Effector CD8-positive, alpha-beta T cell (primary cell): ENCODE data around the gene CHN1.

Experiments
- DNase-seq: peaks from one replicate; lab custom pipeline; 2025; lab: John Stamatoyannopoulos, UW

CHN1 gene

DNA sequence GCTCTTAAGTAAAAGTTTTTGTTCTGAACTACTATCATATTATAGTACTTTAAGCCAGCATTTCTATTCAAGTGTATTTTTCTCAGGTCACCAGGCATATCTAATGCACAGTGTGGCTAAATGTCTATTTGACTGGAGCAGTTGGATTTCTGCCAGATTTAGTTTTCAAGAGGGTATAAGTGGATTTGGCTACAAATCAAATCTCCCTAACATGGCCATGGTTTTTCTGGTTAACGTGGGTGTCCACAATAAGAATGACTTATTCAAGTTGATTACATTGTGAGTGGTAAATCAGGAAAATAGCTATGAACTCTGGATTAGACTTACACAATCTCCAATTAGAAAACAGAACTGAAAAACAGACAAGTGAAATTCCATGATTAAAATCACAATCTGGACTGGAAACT, 5.7 kb upstream of the CHN1 start:
- no peak for DNase-seq

DNA sequence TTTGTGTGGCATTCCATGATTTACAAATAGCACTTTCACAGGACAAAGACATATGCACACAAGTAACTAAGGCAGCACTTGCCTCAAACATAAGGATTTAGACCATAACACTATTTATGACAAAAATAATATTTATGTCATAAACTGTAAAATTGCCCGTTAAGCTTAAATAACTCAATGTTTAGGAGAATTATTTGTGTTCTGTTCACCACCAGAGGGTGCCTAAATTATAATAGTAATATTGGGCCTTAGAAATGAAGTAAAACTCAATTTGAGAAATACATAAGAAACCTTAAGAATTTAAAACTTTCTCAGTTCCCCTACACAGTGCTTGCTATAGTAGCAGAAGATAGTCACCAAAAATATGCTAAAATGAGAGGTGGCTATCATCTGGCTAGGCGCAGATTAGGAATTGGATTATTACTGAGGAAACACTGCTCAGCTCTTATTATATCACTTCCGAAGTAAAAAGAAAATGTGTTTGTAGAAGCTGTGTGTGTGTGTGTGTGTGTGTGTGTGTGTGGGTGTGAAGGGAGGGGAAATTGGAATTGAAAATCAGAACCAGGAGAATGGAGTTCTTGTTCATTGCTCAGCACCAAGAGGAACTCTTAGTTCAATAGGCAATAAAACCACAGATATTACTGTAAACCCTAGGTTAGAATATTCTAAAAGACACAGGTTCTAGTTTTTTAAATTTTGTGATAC, 4.9 kb upstream of the CHN1 start:
- no peak for DNase-seq

DNA sequence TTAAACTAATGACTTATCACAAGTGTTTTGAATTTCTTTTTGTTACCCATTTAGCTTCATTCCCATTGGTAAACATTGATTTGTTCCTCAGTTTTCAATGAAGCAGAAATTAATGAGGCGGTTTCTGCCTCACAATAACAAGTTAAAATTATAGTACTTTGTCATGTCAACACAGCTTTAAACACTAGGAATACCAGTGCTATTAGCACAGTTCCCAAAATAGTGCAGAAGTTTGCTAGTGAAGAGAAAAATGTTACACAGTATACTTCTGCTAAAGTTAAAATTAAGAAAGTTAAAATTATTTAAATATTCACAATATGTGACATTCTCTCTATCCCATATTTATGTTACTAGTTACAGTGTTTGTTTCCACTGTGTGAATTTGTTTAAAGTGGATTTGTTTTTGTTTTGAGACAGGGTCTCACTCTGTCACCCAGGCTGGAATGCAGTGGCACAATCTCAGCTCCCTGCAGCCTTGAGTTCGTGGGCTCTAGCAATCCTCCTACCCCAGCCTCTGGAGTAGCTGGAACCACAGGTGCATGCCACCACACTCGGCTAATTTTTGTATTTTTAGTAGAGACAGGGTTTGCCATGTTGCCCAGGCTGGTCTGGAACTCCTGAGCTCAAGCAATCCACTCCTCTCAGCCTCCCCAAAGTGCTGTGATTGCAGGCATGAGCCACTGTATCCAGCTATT, 3.8 kb upstream of the CHN1 start:
- no peak for DNase-seq

DNA sequence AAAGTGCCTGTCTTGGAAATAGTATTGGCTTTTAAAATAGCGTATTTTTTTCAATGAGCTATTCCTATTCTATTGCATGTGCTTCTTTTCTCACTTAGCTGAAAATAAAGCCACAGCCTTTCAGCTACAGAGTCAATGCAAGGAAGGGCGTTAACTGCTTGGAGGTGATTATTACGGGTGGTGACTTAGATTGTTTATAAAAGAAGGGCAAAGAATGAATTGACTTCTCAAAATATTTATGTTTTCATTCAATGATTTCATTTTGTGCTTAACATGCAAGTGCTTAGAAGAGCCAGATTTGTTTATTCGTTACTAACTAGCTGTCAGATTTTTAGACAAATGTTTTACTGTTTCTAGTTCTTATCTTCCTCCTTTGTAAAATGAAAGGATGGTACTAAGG, 2.8 kb upstream of the CHN1 start:
- DNase-seq: no peak

DNA sequence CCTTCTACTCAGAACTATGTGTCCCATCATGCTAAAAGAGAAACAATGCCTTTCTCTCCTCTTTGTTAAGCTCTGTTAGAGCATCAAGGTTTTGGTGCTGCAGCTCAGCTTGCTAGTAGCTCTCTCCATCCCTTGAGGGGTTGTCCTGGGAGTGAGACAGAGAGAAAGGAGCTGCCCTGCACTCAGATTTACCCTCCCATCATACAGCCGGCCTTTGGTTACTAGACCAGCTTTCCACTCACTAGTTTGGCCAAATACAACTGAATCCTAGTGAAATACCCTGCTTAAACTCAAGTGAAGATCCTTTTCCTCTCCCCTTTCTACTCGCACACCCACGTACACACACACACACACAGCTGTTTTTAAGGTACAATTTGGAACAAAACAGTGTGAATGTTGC, 2.3 kb upstream of the CHN1 start:
- DNase-seq: no peak

DNA sequence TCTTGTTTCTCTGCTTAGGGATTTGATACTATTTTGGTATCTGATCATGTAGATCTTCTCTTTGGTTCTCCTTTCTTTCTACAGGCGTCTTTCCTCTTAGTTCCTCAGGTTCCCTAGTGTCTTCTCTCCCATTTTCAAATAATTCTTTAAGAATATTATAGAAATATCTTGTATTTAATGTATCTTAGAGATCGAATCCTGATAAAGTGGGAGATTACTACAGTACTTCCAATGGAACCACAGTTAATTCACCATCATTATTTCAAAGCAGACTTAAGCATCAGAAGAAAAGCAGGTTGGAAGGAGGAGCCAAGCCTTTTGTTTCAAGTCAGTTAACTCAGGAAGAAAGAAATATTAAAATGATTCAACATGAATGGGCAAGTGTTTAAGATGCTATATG, 1.1 kb upstream of the CHN1 start:
- no peak for DNase-seq

DNA sequence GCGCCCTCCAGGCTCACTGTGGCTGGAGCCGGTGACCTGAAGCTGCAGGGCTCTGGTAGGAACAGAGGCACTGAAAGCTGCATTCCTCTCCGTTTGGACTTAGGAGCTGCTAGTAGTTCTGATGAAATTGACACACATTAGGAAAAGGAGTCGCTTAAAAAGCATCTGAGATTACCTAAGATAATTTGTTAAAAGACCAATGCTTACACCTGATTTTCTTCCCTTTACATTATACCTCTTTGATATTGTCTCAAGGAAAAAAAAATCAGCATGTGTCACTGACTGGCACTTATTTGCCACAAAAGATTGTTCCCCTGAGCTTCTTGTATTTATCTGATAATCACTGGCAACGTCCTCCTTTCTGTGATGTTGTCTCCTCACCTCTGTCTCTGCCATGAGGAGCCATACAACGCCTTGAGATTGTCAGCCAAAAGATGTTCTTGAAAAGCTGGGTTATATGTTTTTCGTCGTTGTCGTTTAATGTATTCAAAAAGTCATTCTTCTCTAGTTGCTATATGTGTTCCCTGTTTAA, 618 bp upstream of the CHN1 start:
- DNase-seq: no peak

DNA sequence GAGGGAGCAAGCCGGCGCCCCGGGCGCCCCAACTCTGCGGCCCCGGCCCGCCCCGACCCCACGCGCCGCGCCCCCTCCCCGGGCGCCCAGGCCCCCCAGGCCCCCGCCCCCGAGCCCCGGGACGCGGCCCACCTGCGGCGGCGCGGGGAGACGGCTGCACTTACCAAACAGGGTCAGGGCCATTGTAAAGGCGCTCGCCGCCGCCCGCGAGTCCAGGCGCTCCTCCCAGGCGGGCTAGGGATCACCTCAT, 526 bp downstream of the CHN1 start:
- DNase-seq: no peak

DNA sequence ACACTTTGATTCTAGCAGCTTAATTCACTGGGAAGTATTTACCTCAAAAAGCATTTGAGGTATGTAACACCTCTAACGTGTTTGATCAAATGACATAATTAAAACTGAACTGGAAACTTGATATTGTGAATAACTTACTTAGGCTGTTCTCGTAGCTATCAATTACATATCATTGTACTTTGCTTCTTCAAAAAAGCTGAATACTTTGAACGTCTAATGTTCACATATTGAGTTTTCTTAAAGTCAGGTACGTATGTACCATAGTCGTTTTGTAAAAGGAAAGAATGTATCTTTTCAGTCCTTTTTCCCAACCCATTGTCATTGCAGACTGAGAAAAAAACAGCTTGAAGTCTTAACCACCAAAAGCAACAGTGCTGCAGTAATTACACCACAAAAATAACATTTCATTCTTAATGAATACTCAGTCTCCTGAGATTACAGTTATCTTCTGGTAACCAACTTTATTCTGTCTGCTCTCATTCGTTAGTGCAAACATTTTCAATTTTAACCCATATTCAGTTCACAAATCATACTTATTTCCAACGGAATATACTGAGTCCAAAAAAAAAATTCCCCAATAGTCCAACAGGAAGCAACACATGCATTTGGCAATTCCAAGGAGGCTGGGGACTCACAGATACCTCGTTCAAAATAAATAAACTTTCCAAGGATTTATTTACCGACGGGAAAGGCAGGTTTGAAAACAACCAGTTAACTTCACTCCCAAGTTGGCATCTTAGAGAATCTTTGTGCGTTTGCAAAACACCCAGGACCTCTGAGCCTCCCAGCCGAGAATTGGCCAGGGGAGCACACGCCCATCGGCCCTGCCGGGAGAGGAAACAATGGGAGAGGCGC, 1.1 kb downstream of the CHN1 start:
- DNase-seq: no peak

DNA sequence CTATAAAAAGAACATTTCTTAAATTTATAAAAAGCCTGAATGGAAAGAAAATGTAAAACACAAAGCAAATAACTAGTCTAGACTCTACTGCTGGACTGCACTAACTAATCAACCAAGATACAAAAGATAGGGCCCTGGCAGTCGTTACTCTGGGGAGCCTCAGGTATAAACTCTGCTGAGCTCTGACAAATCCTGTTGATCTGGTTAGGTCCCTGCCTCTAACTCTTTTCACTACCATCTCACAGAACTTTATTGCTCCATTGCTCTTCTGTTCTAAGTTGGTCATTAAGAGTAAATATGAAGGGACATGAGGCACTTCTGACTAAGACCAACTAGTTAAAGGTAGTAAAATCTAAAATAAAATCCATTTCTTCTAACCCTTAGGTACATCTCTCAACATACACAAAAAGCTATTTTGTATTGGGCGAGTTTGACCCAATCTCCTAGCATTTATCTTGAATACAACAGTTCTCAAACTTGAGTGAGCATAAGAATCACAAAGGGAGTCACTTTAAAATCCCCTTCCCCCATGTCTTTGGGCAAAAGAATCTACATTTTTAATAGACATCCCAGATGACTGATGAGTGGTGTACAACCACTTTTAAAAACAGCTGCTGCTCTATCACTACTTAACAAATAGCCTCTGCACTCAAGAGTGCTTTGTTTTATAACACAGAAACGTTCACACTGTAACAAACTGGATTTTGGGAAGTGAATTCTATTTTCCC, 2.5 kb downstream of the CHN1 start:
- no peak for DNase-seq

DNA sequence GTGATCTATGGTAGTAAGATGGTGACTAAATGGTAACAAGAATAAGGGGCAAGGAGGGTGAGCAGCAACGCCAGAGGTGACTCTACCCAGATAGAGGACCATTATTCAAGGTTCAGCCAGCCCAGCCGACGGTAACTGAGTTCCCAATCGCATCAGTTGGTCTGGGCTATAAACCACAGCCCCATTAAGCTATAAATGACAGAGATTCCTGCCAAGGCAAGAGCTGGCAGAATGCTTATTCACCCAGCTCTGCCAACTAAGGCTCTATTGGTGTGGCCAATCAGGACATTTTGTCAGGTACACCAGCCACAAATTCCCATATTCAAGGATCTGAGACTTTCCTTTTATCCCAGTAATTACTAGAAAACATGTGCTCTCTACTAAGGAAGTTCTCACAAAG, 3.6 kb downstream of the CHN1 start:
- DNase-seq: no peak

DNA sequence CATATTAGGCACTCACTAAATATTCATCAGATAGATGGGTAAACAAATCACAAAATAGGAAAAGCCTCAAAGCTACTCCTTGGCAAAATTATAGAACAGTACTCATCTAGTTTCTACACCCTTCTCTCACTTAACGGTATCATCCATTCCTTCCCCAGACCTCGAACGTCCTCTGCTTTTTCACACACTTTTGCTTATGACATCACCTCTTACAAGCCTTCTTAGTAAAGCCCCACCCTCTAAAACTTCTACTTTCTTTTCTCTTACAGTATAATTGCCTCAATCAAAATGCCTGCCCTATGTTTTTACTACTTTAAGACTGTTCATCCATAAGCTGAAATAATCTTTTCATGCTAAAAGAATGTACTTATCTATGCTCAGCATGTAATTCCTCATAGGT, 8.1 kb downstream of the CHN1 start:
- no peak for DNase-seq

DNA sequence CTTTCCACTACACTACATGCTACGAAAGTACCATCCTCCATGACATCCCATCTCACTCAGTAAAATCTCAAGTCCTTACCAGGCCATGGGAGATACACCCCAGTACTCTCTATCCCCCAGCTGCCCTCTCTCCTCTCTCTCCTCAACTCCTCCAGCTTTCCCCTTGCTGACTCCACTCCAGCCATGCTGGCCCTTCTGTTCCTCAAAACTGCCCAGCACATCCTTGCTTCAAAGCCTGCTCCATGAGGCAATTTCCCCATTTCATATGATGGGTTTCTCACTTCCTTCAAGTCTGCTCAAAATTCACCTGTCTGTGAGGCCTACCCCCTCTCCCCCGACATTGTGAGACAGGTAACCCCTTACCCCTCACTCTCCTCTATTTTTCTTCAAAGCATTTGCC, 8.6 kb downstream of the CHN1 start:
- no peak for DNase-seq

DNA sequence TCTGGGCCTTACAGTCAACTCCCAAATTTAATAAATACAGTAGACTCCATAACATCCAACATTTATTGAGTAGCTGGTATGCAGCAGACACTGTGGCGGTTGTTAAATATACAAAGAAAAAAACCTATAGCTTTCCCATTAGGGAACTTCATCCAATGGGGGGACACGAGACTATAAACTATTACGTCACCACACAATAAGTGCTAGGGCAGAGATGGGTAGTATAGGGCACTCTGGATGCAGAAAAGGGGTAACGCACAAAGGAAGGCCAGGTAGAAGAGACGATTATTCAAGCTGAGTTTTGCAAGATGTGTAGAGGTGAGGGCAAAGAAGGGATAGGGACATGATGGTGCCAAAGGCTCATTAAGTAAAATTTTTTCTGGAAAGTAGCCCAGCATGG, 10.8 kb downstream of the CHN1 start:
- no peak for DNase-seq

DNA sequence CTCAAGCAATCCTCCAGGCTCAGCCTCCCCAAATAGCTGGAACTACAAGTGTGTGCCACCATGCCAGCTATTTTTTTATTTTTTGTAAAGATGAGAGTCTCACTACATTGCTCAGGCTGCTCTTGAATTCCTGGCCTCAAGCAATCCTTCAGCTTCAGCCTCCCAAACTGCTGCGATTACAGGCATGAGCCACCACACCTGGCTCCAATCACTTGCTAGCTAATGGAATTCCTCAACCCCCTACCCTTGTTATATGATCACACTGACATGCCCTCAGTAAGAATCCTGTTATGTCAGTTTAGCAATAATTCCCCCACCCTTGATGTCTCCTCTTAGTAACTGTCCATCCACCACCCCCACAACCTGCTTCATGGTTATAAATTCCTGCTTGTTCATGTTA, 12.3 kb downstream of the CHN1 start:
- DNase-seq: no peak

DNA sequence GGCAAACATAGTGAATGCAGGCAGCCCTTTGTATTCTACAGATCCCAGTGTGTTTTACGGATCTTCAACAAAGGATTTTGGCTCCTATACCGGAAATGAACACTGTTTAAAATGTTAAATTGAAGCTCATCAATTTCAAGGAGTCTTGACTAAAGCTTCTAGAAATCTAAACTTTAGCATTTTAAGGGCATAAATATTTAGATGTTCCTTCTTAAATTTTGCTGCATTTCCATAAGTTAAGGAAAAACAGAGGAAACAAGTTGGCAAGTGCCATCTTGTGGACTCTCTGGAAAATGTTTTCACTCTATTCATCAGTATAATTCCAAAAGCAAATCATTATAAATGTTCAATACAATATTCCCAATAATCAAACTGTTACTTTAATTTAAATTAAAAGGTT, 19.6 kb downstream of the CHN1 start:
- DNase-seq: no peak

DNA sequence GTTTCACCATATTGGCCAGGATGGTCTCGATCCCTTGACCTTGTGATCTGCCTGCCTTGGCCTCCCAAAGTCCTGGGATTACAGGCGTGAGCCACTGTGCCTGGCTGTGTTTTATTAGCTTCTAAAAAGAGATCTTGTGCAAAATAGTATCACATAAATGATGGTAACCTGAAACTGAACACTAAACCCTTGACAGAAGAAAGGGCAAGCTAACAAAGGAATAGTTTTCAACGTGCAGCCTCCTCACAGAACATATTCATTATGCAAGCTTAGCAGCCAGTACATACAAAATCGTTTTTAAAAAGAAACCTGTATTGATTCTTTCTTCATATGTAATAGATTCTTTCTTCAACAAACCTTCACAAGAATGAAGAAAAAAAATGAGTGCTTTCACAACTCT, 20.6 kb downstream of the CHN1 start:
- DNase-seq: no peak

DNA sequence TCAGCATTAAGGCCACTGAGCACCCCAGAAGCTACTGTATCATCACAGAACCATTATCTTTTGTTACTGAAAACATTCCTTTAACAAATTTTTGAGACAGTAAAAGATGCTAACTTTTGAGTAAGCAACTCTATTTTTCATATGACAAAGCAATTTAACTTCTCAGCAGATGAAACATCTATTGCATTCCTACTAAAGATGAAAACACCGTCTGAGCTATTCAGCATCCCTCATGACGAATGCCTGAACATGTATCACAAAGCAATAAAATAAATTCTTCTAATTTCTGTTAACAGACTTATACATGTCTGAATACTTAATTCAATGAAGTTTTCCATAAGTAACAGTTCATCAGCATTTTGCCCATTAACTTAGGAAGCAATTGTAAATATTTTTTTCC, 23.9 kb downstream of the CHN1 start:
- no peak for DNase-seq

DNA sequence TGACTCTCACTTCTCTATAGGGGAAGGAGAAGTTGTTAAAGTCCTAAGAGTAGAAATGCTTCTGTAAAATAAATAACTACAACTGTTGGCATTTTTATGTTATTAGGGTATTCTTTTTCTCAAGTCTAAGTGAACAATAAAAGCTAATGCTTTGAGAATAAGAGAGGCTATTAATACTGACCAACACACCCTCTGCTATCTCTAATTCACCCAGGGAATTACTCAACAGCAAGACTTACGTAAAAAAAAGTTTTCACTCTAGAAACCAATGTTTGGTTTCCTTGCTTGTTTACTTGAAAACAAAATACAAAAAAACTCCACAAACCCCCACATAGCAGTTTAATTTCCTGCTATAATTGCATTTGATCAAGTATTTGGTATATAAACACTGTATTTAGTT, 25.2 kb downstream of the CHN1 start:
- no peak for DNase-seq

DNA sequence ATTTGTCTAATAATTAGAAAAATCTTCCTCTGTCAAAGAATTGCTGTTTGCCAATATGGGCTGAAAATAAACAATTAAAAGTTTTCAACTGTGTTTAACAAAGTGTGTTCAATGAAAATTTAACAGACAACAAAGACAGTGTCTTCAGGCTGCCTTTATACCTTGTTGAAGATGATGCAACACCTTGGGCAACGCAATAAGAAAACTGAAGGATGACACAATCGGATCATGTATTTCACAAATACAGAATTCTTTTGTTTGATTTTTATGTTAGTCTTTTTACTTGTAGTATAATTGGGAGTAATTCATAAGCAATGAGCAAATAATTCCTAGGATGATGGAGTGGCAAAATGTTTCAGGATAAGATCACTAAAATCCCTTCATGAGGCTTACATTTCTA, 27.8 kb downstream of the CHN1 start:
- DNase-seq: no peak

DNA sequence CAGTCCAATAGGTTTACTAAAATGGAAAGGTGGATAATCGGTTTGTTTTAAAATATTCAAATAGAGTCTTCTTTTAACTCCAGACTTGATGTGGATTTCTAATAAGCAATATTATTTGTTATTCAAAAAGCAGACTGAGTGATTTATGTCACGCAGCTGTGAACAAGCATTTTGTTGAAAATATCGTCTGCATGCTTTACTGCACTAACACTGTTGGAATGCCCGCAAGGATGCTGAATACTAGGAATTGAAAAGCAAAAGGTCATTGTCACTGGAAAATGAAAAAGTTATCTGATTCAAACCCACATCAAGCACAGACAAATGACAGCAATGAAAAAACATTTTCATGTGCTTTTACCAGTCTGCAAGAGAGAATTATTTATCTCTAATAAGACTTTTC, 31.1 kb downstream of the CHN1 start:
- no peak for DNase-seq

DNA sequence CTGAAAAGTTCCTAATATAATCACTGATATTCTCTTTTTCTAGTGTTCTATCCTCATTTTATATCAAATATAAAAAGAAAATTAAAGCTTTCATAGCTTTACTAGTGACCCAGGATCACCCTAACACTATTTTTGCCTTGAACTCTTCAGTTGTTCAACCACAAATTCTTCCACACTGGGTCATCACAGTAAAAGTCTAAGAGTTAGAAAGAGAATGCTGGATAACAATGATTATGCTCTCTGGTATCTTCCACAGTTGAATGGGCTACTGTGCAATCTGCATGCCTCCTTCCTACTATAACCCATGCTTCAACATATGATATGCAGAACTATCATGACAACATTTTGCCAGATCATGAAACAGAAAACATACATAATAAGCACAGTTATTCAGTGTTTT, 32.3 kb downstream of the CHN1 start:
- no peak for DNase-seq
